Measurements from ENCODE around the gene IL22RA1.

The IL22RA1 gene

GRCh38 chr1:24111262-24111995 lies 31.5 kb downstream of the IL22RA1 start:
- DNase-seq = no peak

GRCh38 chr1:24110642-24111261 lies 32.2 kb downstream of the IL22RA1 start:
- no peak for DNase-seq

- no peak for DNase-seq
These were observed 33.1 kb downstream of the IL22RA1 start for GRCh38 chr1:24109686-24110475.

- no peak for DNase-seq
These were observed 33.8 kb downstream of the IL22RA1 start for GRCh38 chr1:24109166-24109483.

- peak; percentile 32 to 49 (median 39) for DNase-seq
These were observed 34.4 kb downstream of the IL22RA1 start for GRCh38 chr1:24108334-24109165.

GRCh38 chr1:24107462-24108138 lies 35.3 kb downstream of the IL22RA1 start:
- DNase-seq = no peak

- no peak for DNase-seq
These were observed 37.4 kb downstream of the IL22RA1 start for GRCh38 chr1:24105368-24106160.

GRCh38 chr1:24104854-24105253 lies 38.1 kb downstream of the IL22RA1 start:
- DNase-seq = no peak

GRCh38 chr1:24103879-24104278 lies 39.1 kb downstream of the IL22RA1 start:
- no peak for DNase-seq

- no peak for DNase-seq
These were observed 39.5 kb downstream of the IL22RA1 start for GRCh38 chr1:24103408-24103807.

- no peak for DNase-seq
These were observed 40.0 kb downstream of the IL22RA1 start for GRCh38 chr1:24102961-24103360.

- no peak for DNase-seq
These were observed 40.9 kb downstream of the IL22RA1 start for GRCh38 chr1:24101796-24102586.

GRCh38 chr1:24100945-24101737 lies 41.8 kb downstream of the IL22RA1 start:
- DNase-seq = no peak

GRCh38 chr1:24098943-24099638 lies 43.8 kb downstream of the IL22RA1 start:
- no peak for DNase-seq

GRCh38 chr1:24098102-24098501 lies 44.8 kb downstream of the IL22RA1 start:
- no peak for DNase-seq

- no peak for DNase-seq
These were observed 45.3 kb downstream of the IL22RA1 start for GRCh38 chr1:24097663-24098062.

- no peak for DNase-seq
These were observed 46.2 kb downstream of the IL22RA1 start for GRCh38 chr1:24096739-24097103.

GRCh38 chr1:24096009-24096738 lies 46.8 kb downstream of the IL22RA1 start:
- DNase-seq = no peak

Data from suppressor macrophage treated with lipopolysaccharide for 1 hour (primary cell).